OCI-LY7 (cell line): ENCODE results near the gene IRF3. TPM values are rescaled to one million over a fixed set of nuclear protein-coding genes. Genes with fewer than 3 reads are reported as not detected.

Experiments used
- BruUV-seq: library from RNA; stranded (reverse); fragments of 400-500 nt; replicated peaks from 2 replicates; lab custom pipeline; 2021; lab: Mats Ljungman, UMichigan
- CTCF ChIA-PET: fragments of 300-600 bp; sonication (Branson Sonifier 250); formaldehyde crosslinking; loops from one replicate; lab custom pipeline; 2022; ENCODE audit warnings: antibody characterized with exemption; ENCODE audit not compliant: unreplicated experiment; lab: Charles Lee
- POLR2A ChIA-PET: fragments of 300-600 bp; sonication (Branson Sonifier 250); formaldehyde crosslinking; loops from one replicate; lab custom pipeline; 2022; ENCODE audit warnings: antibody characterized with exemption; lab: Charles Lee
- DNase-seq: peaks from one replicate; pipeline ENCODE4 v3.0.0-alpha.2; 2015; ENCODE audit warnings: low spot score
- H2AFZ ChIP-seq: fragments of 200-600 bp; sonication (generic), shearing (Covaris generic); 2 replicates; pipeline ENCODE4 v1.6.1; 2014; ENCODE audit warnings: mild to moderate bottlenecking, antibody characterized with exemption, low read length, moderate library complexity
- H3K27ac ChIP-seq: fragments of 200-600 bp; sonication (generic); 2 replicates; pipeline ENCODE4 v1.5.1; 2014; ENCODE audit warnings: mixed run types, low read depth, mild to moderate bottlenecking, moderate library complexity, low read length, inconsistent platforms; ENCODE audit not compliant: poor library complexity, severe bottlenecking
- H3K36me3 ChIP-seq: fragments of 200-600 bp; sonication (generic); 2 replicates; pipeline ENCODE4 v1.6.1; 2014; ENCODE audit warnings: mild to moderate bottlenecking, antibody characterized with exemption, low read length, moderate library complexity, mixed read lengths; ENCODE audit not compliant: insufficient read depth
- H3K4me1 ChIP-seq: fragments of 200-600 bp; sonication (generic); 2 replicates; pipeline ENCODE4 v1.5.1; 2014; ENCODE audit warnings: mild to moderate bottlenecking, low read length; ENCODE audit not compliant: insufficient read depth, poor library complexity, severe bottlenecking
- H3K4me2 ChIP-seq: fragments of 200-600 bp; sonication (generic); 2 replicates; pipeline ENCODE4 v1.6.1; 2014; ENCODE audit warnings: mild to moderate bottlenecking, low read length
- H3K4me3 ChIP-seq: fragments of 200-600 bp; sonication (generic); 2 replicates; pipeline ENCODE4 v1.5.1; 2014; ENCODE audit warnings: mild to moderate bottlenecking, low read depth, low read length; ENCODE audit not compliant: poor library complexity, severe bottlenecking
- H3K79me2 ChIP-seq: fragments of 200-600 bp; sonication (generic); 2 replicates; pipeline ENCODE4 v1.6.1; 2016; ENCODE audit warnings: low read depth, mild to moderate bottlenecking, low read length, moderate library complexity, mixed read lengths; ENCODE audit not compliant: insufficient read depth
- H3K9me2 ChIP-seq: fragments of 200-600 bp; sonication (generic); 2 replicates; pipeline ENCODE4 v1.6.1; 2016; ENCODE audit warnings: mild to moderate bottlenecking, low read length, mixed read lengths; ENCODE audit not compliant: insufficient read depth
- H3K9me3 ChIP-seq: fragments of 200-600 bp; sonication (generic); 2 replicates; pipeline ENCODE4 v1.6.1; 2014; ENCODE audit warnings: mild to moderate bottlenecking, mixed run types, low read length, mixed read lengths
- H4K20me1 ChIP-seq: fragments of 200-600 bp; sonication (generic); 2 replicates; pipeline ENCODE4 v1.6.1; 2014; ENCODE audit warnings: mild to moderate bottlenecking, antibody characterized with exemption, low read length, moderate library complexity, mixed read lengths; ENCODE audit not compliant: insufficient read depth
- EZH2phosphoT487 ChIP-seq: fragments of 200-600 bp; sonication (generic); IDR thresholded peaks from 2 replicates; pipeline ENCODE4 v1.6.1; 2018; ENCODE audit warnings: low read depth, borderline replicate concordance, mild to moderate bottlenecking, mixed run types, antibody characterized with exemption, low read length, moderate library complexity, mixed read lengths
- intact Hi-C: fragments of 100-400 bp; cut with micrococcal nuclease; formaldehyde crosslinking; loops from one replicate; pipeline ENCODE4 v1.10.0; 2022; ENCODE audit not compliant: unreplicated experiment
- total RNA-seq, 2 experiments: library from RNA; depleted of rRNA in 1 of 2; stranded (reverse); fragments of >200 nt in 1 of 2; shearing (Covaris generic) in 1 of 2; gene quantifications; 2 replicates each; pipeline ENCODE4 v1.2.3, GENCODE V29; 2014 to 2022
- TF ChIP-seq, protein P1 (sequence below): fragments of 200-600 bp; sonication (generic); conservative IDR thresholded peaks from 2 replicates; pipeline ENCODE4 v1.5.1; 2014; ENCODE audit warnings: mild to moderate bottlenecking, antibody characterized with exemption, low read length, moderate library complexity, mixed read lengths

The IRF3 gene
- total RNA-seq, 2 experiments from 2014 or later: 96.6 to 116 TPM

DNA sequence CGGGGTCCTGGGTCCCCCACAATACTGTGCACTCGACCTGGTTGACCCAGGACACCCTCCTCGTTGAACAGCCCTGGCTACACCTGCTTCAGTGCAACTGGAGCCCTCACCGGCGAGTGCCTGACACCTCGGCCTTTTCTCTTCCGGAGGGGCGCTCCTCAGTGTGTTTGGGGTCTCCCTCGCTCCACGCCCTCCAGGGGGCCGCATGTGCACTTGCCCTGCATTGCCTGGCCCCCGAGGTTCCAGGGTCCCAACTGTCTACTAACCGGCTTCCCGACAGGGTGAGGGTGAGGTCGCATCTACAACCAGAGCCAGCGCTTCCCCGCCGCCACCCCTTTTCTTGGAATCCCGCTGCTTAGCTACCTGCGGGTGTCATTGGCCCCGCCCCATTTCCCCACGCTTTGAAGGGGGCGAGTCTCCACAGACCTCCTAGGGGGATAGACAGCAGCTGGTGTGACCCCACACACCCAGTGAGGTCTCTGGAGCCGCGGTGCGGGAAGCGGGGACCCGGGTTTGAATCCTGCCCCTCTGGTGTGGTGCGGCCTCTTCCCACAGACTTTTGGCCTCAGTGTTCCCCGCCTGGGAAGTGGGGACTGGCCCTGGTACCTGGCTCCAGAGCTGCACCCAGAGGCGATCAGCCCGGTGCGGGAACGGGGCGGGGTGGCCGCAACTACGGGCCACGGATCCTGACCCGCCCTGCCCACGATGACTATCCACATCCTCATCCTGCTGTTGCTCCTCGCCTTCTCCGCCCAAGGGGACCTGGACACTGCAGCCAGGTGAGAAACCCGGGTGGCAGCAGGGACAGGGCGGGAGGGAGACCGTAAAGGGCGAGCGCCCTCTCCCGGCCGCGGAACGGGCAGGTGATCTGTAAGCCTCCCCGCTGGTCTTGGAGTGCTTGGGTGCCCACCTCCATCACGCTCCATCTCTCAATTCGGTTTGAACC is 23.7 kb upstream of the IRF3 start, which contains the start of gene ADM5:
ADM5 (plus strand) TSS at position 462 of the 946 bp plus-strand sequence; CDS start at position 706, 244 bp downstream.
- H3K36me3 ChIP-seq: peaks cover 65% of the 10 kb centered on the region
- BruUV-seq: no TSS peak
- no peak within 1 kb of the TSS for H3K27ac ChIP-seq
- H3K9me2 ChIP-seq: no peaks in the 10 kb centered on the region
- H4K20me1 ChIP-seq: no peaks in the 10 kb centered on the region
- H3K79me2 ChIP-seq: no peaks in the 10 kb centered on the region
- CTCF ChIA-PET: no interaction called here
- no peak for DNase-seq
- H3K4me3 ChIP-seq: no peak within 1 kb of the TSS
- TF ChIP-seq, protein P1, sequence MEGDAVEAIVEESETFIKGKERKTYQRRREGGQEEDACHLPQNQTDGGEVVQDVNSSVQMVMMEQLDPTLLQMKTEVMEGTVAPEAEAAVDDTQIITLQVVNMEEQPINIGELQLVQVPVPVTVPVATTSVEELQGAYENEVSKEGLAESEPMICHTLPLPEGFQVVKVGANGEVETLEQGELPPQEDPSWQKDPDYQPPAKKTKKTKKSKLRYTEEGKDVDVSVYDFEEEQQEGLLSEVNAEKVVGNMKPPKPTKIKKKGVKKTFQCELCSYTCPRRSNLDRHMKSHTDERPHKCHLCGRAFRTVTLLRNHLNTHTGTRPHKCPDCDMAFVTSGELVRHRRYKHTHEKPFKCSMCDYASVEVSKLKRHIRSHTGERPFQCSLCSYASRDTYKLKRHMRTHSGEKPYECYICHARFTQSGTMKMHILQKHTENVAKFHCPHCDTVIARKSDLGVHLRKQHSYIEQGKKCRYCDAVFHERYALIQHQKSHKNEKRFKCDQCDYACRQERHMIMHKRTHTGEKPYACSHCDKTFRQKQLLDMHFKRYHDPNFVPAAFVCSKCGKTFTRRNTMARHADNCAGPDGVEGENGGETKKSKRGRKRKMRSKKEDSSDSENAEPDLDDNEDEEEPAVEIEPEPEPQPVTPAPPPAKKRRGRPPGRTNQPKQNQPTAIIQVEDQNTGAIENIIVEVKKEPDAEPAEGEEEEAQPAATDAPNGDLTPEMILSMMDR: no peak
- TF ChIP-seq EZH2phosphoT487: no peak
- intact Hi-C loops: no loop called here
- no peak within 1 kb of the TSS for H2AFZ ChIP-seq
- H3K9me3 ChIP-seq: no peaks in the 10 kb centered on the region
- H3K4me1 ChIP-seq: peaks cover 5% of the 10 kb centered on the region
- H3K4me2 ChIP-seq: no peak within 1 kb of the TSS
- POLR2A ChIA-PET: no interaction called here

- no peaks in the 10 kb centered on the region for H3K9me2 ChIP-seq
- H3K27ac ChIP-seq: no peak overlapping the region
- no peaks in the 10 kb centered on the region for H3K79me2 ChIP-seq
- no peak overlapping the region for H2AFZ ChIP-seq
- no TSS peak for BruUV-seq
- ChIA-PET POLR2A (no interaction called here), CTCF (no interaction called here)
- DNase-seq: no peak
- H3K4me1 ChIP-seq: peaks cover 5% of the 10 kb centered on the region
- peaks cover 73% of the 10 kb centered on the region for H3K36me3 ChIP-seq
- no peak overlapping the region for H3K4me2 ChIP-seq
- intact Hi-C loops: no loop called here
- no peaks in the 10 kb centered on the region for H4K20me1 ChIP-seq
- H3K4me3 ChIP-seq: no peak overlapping the region
- H3K9me3 ChIP-seq: no peaks in the 10 kb centered on the region
- TF ChIP-seq EZH2phosphoT487: no peak
- TF ChIP-seq, protein P1: no peak
These were observed 23.0 kb upstream of the IRF3 start for GRCh38 chr19:49688531-49689132.
